Transverse colon (tissue), 4 donors: Measurements from ENCODE around the gene CACNA1C. TPM values are rescaled to one million over a fixed set of nuclear protein-coding genes. Genes with fewer than 3 reads are reported as not detected.

ENCODE experiments used
- DNase-seq: peaks from one replicate; pipeline ENCODE4 v3.0.0-alpha.2; 2019
- H3K27ac ChIP-seq, 4 donors: fragments of 200-600 bp; sonication (generic); 2 replicates each; pipeline ENCODE4 v1.5.1; 2016 to 2018; ENCODE audit warnings: inconsistent platforms in 4 of 4
- H3K27me3 ChIP-seq: fragments of 200-600 bp; sonication (generic); 2 replicates; pipeline ENCODE4 v1.5.1; 2017; ENCODE audit warnings: inconsistent platforms
- H3K36me3 ChIP-seq, 4 donors: fragments of 200-600 bp; sonication (generic); 2 replicates each; pipeline ENCODE4 v1.5.1; 2017 to 2019; ENCODE audit warnings: inconsistent platforms in 4 of 4
- H3K4me1 ChIP-seq, 4 donors: fragments of 200-600 bp; sonication (generic); 2 replicates each; pipeline ENCODE4 v1.5.1; 2017 to 2020; ENCODE audit warnings: inconsistent platforms in 4 of 4
- H3K4me3 ChIP-seq, 4 donors: fragments of 200-600 bp; sonication (generic); 1 replicate in 1 of 4; 2 replicates in 3 of 4; pipeline versions ENCODE4 v1.5.1 to v1.6.1; 2017 to 2019; ENCODE audit warnings: inconsistent platforms in 4 of 4
- H3K9me3 ChIP-seq, 2 donors: fragments of 200-600 bp; sonication (generic); 2 replicates each; pipeline ENCODE4 v1.5.1; 2017 to 2019; ENCODE audit warnings: inconsistent platforms in 2 of 2
- EP300 ChIP-seq: sonication (generic); formaldehyde crosslinking; IDR thresholded peaks from one replicate; pipeline ENCODE4 v1.6.1; 2017; ENCODE audit warnings: antibody characterized with exemption, low read depth
- POLR2A ChIP-seq: fragments of 450-650 bp; IDR thresholded peaks from one replicate; pipeline ENCODE4 v1.6.1; 2016; ENCODE audit warnings: antibody characterized with exemption, mild to moderate bottlenecking, moderate library complexity
- POLR2AphosphoS5 ChIP-seq, 3 donors: sonication (generic); formaldehyde crosslinking; IDR thresholded peaks; one replicate each; pipeline ENCODE4 v1.6.1; 2016; ENCODE audit warnings: antibody characterized with exemption in 3 of 3
- WGBS, 2 donors: methylation state at CpG; one replicate each; pipeline ENCODE4 v1.1.5; 2018; ENCODE audit warnings: low coverage in 1 of 2; 5-methylcytosine and 5-hydroxymethylcytosine counted together
- in situ Hi-C, 4 donors: fragments of 200-750 bp; cut with MboI; loops; one replicate each; pipeline versions ENCODE4 v1.15.0 to v1.15.1; 2017; ENCODE audit warnings: low sequenced_read_pairs in 3 of 4, low pct_ligation_motif_present in 1 of 4, low pct_unique_long_range_greater_than_20kb in 1 of 4
- intact Hi-C: fragments of 100-400 bp; cut with DNase I; formaldehyde crosslinking; loops from one replicate; pipeline ENCODE4 v1.15.1; 2023; ENCODE audit warnings: low total_unique reads
- total RNA-seq, 4 donors: library from RNA; depleted of rRNA; stranded (reverse); fragments of >200 nt; gene quantifications; one replicate each; pipeline ENCODE4 v1.1.0, GENCODE V29; 2016
- TF ChIP-seq, protein P1 (sequence below), 5 experiments: fragments of 200-600 bp in 3 of 5; fragments of 450-650 bp in 2 of 5; sonication (generic) in 3 of 5; IDR thresholded peaks; 1 replicate in 2 of 5; 2 replicates in 3 of 5; pipeline ENCODE4 v1.5.1; 2016 to 2017; ENCODE audit warnings: antibody characterized with exemption in 5 of 5, inconsistent platforms in 3 of 5, mild to moderate bottlenecking in 2 of 5, moderate library complexity in 1 of 5

Gene CACNA1C
- total RNA-seq, 4 donors from 2014 or later: 18.8 to 35.2 (median 24.8) TPM

- peak; percentile 65 for DNase-seq
- Histone ChIP-seq H3K27ac (peak overlapping the region in 3 of 4 donors; percentile 43 to 55 (median 52)), H3K27me3 (no peaks in the 10 kb centered on the region), H3K4me3 (no peak overlapping the region), H3K4me1 (peaks cover 0 to 15% (median 11%) of the 10 kb centered on the region in 4 donors), H3K9me3 (no peaks in the 10 kb centered on the region), H3K36me3 (no peaks in the 10 kb centered on the region)
- in situ Hi-C loops: no loop called here
- TF ChIP-seq POLR2AphosphoS5 (IDR thresholded peaks at IDR 0.05) (no peak), EP300 (no peak), POLR2A (no peak)
- TF ChIP-seq, protein P1, sequence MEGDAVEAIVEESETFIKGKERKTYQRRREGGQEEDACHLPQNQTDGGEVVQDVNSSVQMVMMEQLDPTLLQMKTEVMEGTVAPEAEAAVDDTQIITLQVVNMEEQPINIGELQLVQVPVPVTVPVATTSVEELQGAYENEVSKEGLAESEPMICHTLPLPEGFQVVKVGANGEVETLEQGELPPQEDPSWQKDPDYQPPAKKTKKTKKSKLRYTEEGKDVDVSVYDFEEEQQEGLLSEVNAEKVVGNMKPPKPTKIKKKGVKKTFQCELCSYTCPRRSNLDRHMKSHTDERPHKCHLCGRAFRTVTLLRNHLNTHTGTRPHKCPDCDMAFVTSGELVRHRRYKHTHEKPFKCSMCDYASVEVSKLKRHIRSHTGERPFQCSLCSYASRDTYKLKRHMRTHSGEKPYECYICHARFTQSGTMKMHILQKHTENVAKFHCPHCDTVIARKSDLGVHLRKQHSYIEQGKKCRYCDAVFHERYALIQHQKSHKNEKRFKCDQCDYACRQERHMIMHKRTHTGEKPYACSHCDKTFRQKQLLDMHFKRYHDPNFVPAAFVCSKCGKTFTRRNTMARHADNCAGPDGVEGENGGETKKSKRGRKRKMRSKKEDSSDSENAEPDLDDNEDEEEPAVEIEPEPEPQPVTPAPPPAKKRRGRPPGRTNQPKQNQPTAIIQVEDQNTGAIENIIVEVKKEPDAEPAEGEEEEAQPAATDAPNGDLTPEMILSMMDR (IDR thresholded peaks at IDR 0.05): no peak
- intact Hi-C loops: no loop called here
- WGBS, 2 donors: 24% methylated on average over 9 of the region's 9 CpGs; no CpG with 5 or more reads in 1 of the 2 donors
Observed at GRCh38 chr12:2324387-2324786, 271.6 kb downstream of the CACNA1C start.

DNA sequence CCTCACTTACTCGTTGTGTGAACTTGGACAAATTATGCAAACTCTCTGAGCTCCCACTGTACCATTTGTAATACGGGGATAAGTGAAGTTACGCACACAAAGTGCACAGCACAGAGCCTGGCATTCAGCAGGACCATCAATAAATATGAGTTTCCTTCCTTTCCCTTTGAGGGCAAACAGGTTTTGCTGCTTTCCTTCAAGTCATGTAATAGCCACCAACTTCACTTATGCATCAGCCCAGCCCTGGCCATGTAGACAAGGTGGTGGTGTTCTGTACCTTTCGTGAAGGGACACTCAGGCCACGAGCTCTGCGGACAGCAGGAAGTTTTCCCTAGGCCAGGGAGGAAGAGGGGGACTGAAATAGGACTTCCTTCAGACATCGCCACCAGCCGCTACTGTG is 272.7 kb downstream of the CACNA1C start:
- no peaks in the 10 kb centered on the region for H3K36me3 ChIP-seq
- H3K27me3 ChIP-seq: no peaks in the 10 kb centered on the region
- no peaks in the 10 kb centered on the region for H3K9me3 ChIP-seq
- no peak for DNase-seq
- peaks cover 0 to 15% (median 11%) of the 10 kb centered on the region in 4 donors for H3K4me1 ChIP-seq
- intact Hi-C loops: no loop called here
- in situ Hi-C loops: no loop called here
- 47 to 55% methylated on average over 5 to 8 of the region's 8 CpGs for WGBS, 2 donors
- H3K27ac ChIP-seq: peak overlapping the region in 2 of 4 donors; percentile 0 to 55
- no peak overlapping the region for H3K4me3 ChIP-seq
- TF ChIP-seq POLR2AphosphoS5 (IDR thresholded peaks at IDR 0.05): no peak
- TF ChIP-seq, protein P1 (IDR thresholded peaks at IDR 0.05): no peak
- no peak for TF ChIP-seq EP300
- TF ChIP-seq POLR2A: no peak

- H3K4me1 ChIP-seq: peaks cover 0 to 15% (median 11%) of the 10 kb centered on the region in 4 donors
- no peaks in the 10 kb centered on the region for H3K36me3 ChIP-seq
- TF ChIP-seq POLR2A (no peak), EP300 (no peak), POLR2AphosphoS5 (IDR thresholded peaks at IDR 0.05) (no peak)
- TF ChIP-seq, protein P1 (IDR thresholded peaks at IDR 0.05): no peak
- H3K27me3 ChIP-seq: no peaks in the 10 kb centered on the region
- WGBS, 2 donors: 80 to 91% methylated on average over 1 to 5 of the region's 5 CpGs
- intact Hi-C loops: no loop called here
- H3K4me3 ChIP-seq: no peak overlapping the region
- H3K9me3 ChIP-seq: no peaks in the 10 kb centered on the region
- no peak overlapping the region for H3K27ac ChIP-seq
- in situ Hi-C loops: no loop called here
- no peak for DNase-seq
Observed at GRCh38 chr12:2326470-2326869, 273.7 kb downstream of the CACNA1C start.

DNA sequence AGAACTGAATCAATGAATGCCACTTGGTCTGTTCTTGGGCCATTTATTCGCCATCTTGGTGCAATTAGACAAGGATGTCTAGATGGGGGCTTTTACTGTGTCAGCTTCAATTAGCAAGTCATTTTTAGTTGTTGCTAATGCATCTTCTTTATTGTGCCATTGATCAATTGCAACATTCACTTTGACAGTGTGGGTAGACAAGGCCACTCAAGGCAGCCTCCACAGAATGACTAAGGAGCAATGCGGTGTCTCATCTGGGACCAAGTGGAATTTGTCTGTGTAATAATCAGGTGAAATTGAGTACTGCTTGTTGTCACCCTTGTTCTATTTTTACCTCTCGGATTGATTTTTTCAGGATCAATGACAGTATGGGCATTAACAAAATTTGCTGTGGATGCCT is 275.9 kb downstream of the CACNA1C start:
- Histone ChIP-seq H3K27ac (no peak overlapping the region), H3K4me1 (peaks cover 0 to 10% (median 8%) of the 10 kb centered on the region in 4 donors), H3K9me3 (no peaks in the 10 kb centered on the region), H3K27me3 (no peaks in the 10 kb centered on the region), H3K36me3 (no peaks in the 10 kb centered on the region), H3K4me3 (no peak overlapping the region)
- DNase-seq: no peak
- TF ChIP-seq POLR2AphosphoS5 (IDR thresholded peaks at IDR 0.05) (no peak), EP300 (no peak), POLR2A (no peak)
- TF ChIP-seq, protein P1 (IDR thresholded peaks at IDR 0.05): no peak
- intact Hi-C loops (no loop called here), in situ Hi-C loops (no loop called here)
- WGBS, 2 donors: 50 to 88% methylated on average over 2 to 3 of the region's 3 CpGs
